PC-3 (cell line): ENCODE results near the gene LGR4.

Experiments
- CTCF ChIP-seq: fragments of 300-600 bp; sonication (generic); conservative IDR thresholded peaks from 2 replicates; pipeline ENCODE4 v1.5.1; 2017; ENCODE audit warnings: antibody characterized with exemption, low read depth, mild to moderate bottlenecking, low read length
- EZH2 ChIP-seq: fragments of 300-600 bp; sonication (generic); IDR thresholded peaks from one replicate; pipeline ENCODE4 v1.6.1; 2017; ENCODE audit warnings: antibody characterized with exemption, mild to moderate bottlenecking, low read length; ENCODE audit not compliant: unreplicated experiment
- EZH2phosphoT487 ChIP-seq: fragments of 300-600 bp; sonication (generic); IDR thresholded peaks from 2 replicates; pipeline ENCODE4 v1.6.1; 2018; ENCODE audit warnings: mild to moderate bottlenecking, antibody characterized with exemption, low read length, borderline replicate concordance

GRCh38 chr11:27357250-27357649 is 115.3 kb downstream of the LGR4 start:
- no peak for TF ChIP-seq CTCF
- no peak for TF ChIP-seq EZH2
- TF ChIP-seq EZH2phosphoT487: no peak
